Skeletal muscle satellite cell (primary cell): ENCODE measurements around the gene SPEF2.

Experiments
- H3K27me3 ChIP-seq: 2 replicates; pipeline ENCODE4 v1.7.0; 2013; ENCODE audit warnings: low read length; ENCODE audit not compliant: control insufficient read depth, insufficient read depth
- H3K36me3 ChIP-seq: 2 replicates; pipeline ENCODE4 v1.7.0; 2013; ENCODE audit warnings: mild to moderate bottlenecking, control low read depth, low read length; ENCODE audit not compliant: insufficient read depth
- H3K4me1 ChIP-seq: 2 replicates; pipeline ENCODE4 v1.7.0; 2013; ENCODE audit warnings: low read length; ENCODE audit not compliant: control insufficient read depth, insufficient read depth
- H3K4me2 ChIP-seq: 2 replicates; pipeline ENCODE4 v1.7.0; 2013; ENCODE audit warnings: mild to moderate bottlenecking, low read length
- H3K4me3 ChIP-seq: 2 replicates; pipeline ENCODE4 v1.7.0; 2013; ENCODE audit warnings: low read length
- H3K9ac ChIP-seq: 2 replicates; pipeline ENCODE4 v1.7.0; 2013; ENCODE audit warnings: mild to moderate bottlenecking, low read depth, low read length, moderate library complexity
- H3K9me3 ChIP-seq: replicated peaks from 2 replicates; pipeline ENCODE4 v1.7.0; 2013; ENCODE audit warnings: mild to moderate bottlenecking, control low read depth, low read length

SPEF2 gene

DNA sequence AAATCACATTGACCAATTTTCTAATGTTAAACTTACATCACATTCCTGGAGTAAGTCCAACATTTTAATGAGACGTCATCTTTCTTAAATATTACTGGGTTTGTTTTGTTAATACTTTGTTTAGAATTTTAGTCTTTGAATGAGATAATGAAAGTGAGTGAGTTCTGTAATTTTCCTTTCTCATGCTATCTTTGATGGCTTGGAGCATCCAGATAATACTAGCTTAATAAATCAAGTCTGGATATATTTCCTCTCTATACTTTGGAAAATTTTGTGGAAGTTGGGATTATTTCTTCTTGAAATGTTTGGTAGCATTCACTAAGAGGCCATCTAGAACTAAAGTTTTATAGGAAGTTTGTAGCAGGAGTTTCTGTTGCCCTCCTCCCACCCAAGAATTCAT lies 148.3 kb downstream of the SPEF2 start:
- H3K9ac ChIP-seq: no peak overlapping the region

DNA sequence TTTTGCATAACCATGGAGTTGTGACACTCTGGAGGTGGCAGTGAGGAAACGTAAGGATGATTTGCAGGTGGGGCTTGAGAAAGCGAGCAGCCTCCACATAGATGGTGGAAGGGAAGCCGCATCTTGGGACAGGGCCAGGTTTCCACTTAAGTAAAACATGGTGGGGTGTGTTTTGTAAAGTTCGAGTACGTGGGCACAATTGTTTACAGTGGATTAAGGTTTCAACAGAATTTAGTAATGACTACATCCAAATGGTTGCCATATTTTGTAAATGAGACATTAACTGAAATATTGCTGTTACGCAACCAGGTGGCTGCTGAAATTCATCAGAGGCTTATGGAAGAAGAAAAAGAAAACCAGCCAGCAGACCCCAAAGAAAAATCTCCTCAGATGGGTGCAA lies 153.6 kb downstream of the SPEF2 start:
- no peaks in the 10 kb centered on the region for H3K27me3 ChIP-seq
- no peak overlapping the region for H3K4me3 ChIP-seq
- peak overlapping the region; percentile 22 for H3K9ac ChIP-seq
- H3K4me1 ChIP-seq: peaks cover 30% of the 10 kb centered on the region
- no peaks in the 10 kb centered on the region for H3K9me3 ChIP-seq
- no peaks in the 10 kb centered on the region for H3K36me3 ChIP-seq
- H3K4me2 ChIP-seq: peak overlapping the region; percentile 44

More for the DNA sequence above, 148.3 kb downstream of the SPEF2 start:
- H3K9me3 ChIP-seq: no peaks in the 10 kb centered on the region
- H3K4me2 ChIP-seq: no peak overlapping the region
- H3K4me1 ChIP-seq: peaks cover 14% of the 10 kb centered on the region
- no peak overlapping the region for H3K4me3 ChIP-seq
- H3K36me3 ChIP-seq: no peaks in the 10 kb centered on the region
- no peaks in the 10 kb centered on the region for H3K27me3 ChIP-seq

DNA sequence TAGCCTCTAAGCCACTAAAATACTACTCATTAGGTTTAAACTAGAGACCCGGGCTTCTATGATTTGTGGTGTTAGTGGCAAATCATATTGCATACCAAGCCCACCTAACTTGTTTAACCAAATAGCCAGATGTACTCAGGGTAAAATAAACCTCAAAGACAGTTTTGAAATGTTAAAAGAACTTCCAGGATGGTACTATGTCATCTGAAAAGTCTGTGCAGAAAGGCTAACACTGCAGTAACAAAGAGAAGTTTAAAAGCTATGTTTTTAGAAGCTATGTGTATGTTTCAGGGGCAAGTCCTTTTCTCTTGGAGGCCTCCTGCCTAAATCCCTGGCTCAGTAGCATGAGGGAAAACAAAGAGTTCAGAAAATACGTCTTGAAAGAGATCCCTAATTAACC lies 154.2 kb downstream of the SPEF2 start:
- Histone ChIP-seq H3K27me3 (no peaks in the 10 kb centered on the region), H3K4me2 (peak overlapping the region; percentile 44)

DNA sequence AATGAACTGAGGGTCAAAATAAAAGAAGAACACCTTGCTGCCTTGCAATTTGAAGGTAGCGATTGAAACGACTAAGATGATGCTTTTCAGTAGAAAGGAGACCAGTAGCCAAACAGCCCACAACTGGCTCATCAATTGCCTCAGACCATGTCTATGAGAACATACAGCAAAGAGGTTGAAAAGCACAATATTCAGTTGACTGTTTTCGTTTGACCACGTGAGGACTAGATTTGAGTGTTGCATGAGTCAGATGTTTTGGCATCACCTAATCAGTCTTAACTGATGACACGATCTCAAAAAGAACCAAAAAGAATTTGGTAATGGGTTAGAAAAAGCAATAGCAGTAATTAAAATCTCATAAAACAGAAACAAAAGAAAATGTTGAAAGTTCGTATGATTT lies 156.3 kb downstream of the SPEF2 start:
- H3K4me1 ChIP-seq: peaks cover 39% of the 10 kb centered on the region
- no peak overlapping the region for H3K9ac ChIP-seq
- H3K4me2 ChIP-seq: no peak overlapping the region
- no peaks in the 10 kb centered on the region for H3K27me3 ChIP-seq
- H3K36me3 ChIP-seq: no peaks in the 10 kb centered on the region
- no peak overlapping the region for H3K4me3 ChIP-seq
- no peaks in the 10 kb centered on the region for H3K9me3 ChIP-seq

More for the DNA sequence above, 154.2 kb downstream of the SPEF2 start:
- Histone ChIP-seq H3K36me3 (no peaks in the 10 kb centered on the region), H3K4me3 (no peak overlapping the region), H3K4me1 (peaks cover 33% of the 10 kb centered on the region), H3K9me3 (no peaks in the 10 kb centered on the region), H3K9ac (peak overlapping the region; percentile 22)

DNA sequence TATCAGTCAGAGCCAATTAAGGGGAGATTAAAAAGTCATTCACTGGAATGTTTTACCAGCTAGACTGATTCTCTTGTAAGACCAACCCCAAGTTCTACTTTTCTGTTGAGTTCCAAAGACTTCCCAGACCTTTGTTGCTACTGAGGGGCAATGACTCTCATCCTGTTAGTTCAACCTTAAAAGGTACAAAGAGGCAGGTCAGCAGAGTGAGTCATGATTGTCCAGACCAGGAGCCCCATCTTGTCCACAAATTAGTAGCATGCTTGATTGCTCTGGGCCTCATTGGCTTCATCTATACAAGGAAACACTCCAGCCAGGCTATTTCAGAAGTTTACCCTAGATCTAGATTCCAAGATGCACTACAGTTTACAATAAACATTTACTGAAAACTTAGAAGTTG lies 159.1 kb downstream of the SPEF2 start:
- H3K4me3 ChIP-seq: no peak overlapping the region
- H3K9me3 ChIP-seq: no peaks in the 10 kb centered on the region
- H3K4me1 ChIP-seq: peaks cover 35% of the 10 kb centered on the region
- H3K9ac ChIP-seq: no peak overlapping the region
- H3K27me3 ChIP-seq: no peaks in the 10 kb centered on the region
- no peaks in the 10 kb centered on the region for H3K36me3 ChIP-seq
- no peak overlapping the region for H3K4me2 ChIP-seq

DNA sequence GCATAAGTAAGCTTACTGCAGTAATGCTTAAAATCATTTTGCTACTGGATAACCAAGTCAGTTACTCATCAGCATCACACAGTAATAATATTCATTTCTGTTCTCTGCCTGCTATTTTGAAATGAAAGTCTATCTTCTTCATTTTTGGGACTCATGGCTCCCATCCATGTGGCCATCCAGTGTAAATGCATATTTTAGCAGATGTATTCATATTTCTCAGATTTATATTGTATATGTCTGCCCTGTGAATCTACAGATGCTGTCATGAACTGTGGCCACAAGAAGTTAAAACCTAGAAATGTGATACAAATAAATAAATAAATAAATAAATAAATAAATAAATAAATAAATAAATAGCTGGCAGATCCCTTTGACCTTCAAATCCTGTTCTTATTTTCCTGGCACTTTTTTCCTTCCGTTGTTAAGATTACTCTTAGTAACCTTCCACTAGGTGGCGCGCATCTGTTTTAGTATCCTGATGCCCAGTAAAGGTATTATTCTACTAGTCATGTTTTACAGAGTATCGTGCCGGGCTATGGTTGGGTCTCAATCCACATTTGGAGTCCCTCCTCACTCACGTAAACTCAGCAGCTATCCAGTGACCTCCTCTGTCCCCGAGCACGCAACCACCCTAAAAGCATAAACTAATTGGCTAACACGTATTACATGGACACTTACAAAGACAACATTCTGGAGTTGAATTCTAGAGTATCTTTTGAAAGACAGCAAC lies 159.9 kb downstream of the SPEF2 start:
- Histone ChIP-seq H3K4me2 (no peak overlapping the region), H3K4me3 (no peak overlapping the region), H3K9me3 (no peaks in the 10 kb centered on the region), H3K27me3 (no peaks in the 10 kb centered on the region), H3K9ac (no peak overlapping the region), H3K36me3 (no peaks in the 10 kb centered on the region), H3K4me1 (peaks cover 34% of the 10 kb centered on the region)

DNA sequence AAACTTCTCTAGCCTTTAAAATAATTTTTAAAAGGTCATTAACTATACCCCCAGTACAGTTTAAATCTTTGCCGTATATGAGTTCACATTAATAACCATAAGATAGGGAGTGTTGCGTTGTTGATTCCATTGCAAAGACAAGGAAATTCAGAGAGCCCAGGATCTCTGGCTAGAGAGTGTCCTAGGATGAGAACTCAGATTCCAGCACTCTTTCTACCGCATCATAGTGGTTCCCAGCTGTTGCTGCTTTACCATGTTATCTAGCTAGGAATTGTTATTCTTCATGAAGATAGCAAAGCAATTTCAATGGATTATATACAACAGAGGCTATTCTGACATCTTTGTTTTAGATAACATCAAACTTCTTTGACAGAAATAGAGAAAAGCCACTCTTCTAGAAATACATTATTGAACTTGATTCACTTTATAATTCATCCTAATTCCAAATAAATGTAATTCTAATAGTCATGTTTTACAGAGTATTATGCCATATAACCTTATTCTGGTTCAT lies 160.7 kb downstream of the SPEF2 start:
- H3K4me3 ChIP-seq: no peak overlapping the region
- H3K4me2 ChIP-seq: no peak overlapping the region
- no peaks in the 10 kb centered on the region for H3K27me3 ChIP-seq
- no peaks in the 10 kb centered on the region for H3K36me3 ChIP-seq
- no peak overlapping the region for H3K9ac ChIP-seq
- H3K9me3 ChIP-seq: no peaks in the 10 kb centered on the region
- H3K4me1 ChIP-seq: peaks cover 34% of the 10 kb centered on the region

DNA sequence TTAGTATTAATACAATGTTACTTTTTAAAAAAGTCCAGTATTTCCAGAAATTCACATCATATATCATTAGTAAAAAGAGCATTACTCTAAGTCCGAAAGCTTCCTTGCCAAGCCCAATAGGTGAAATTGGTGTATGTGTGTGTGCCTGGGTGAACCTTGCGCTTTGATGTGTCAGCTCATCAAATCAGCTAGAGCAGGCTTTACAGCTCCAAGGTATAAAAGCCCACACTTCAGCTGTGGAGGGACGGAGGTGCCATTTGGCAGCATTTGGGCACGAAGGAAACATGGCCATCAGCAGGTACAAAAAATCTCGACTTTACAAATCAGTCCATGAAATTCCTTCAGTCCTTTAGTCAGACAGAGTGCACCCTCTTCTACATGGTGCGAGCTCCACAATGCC lies 162.6 kb downstream of the SPEF2 start:
- Histone ChIP-seq H3K9me3 (no peaks in the 10 kb centered on the region), H3K4me2 (no peak overlapping the region), H3K4me3 (no peak overlapping the region), H3K9ac (no peak overlapping the region), H3K36me3 (no peaks in the 10 kb centered on the region), H3K4me1 (peaks cover 26% of the 10 kb centered on the region), H3K27me3 (no peaks in the 10 kb centered on the region)

DNA sequence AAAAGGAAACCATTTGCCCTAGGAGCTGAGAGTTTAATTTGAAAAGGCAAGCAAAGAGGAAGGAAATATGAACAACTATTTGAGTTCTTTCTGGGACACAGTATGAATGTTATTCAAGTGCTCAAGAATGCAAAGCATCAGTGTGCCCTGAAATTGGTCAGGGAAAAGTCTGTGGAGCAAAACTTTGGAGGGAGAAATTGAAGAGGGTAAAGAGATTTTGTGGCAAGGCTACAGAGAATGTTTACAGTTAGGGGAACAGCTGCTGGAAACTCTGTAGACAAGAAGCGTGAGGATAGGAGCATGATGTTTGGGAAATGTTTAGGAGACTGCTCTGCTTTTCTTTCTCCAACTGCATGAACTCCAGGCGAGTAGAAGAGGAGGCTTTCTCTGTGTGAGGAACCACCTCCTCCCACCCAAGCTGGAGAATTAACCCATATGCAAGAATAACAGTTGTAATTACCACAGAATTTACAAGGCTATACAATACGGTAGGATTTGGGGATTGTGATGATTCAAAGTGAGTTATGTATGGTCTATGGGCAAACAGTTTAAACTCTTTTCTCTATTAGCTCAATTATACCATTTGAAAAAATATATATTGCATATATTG lies 163.6 kb downstream of the SPEF2 start:
- Histone ChIP-seq H3K4me2 (peak overlapping the region; percentile 51), H3K9ac (no peak overlapping the region), H3K27me3 (no peaks in the 10 kb centered on the region), H3K4me1 (peaks cover 26% of the 10 kb centered on the region), H3K9me3 (no peaks in the 10 kb centered on the region), H3K36me3 (no peaks in the 10 kb centered on the region), H3K4me3 (peak overlapping the region; percentile 24)

DNA sequence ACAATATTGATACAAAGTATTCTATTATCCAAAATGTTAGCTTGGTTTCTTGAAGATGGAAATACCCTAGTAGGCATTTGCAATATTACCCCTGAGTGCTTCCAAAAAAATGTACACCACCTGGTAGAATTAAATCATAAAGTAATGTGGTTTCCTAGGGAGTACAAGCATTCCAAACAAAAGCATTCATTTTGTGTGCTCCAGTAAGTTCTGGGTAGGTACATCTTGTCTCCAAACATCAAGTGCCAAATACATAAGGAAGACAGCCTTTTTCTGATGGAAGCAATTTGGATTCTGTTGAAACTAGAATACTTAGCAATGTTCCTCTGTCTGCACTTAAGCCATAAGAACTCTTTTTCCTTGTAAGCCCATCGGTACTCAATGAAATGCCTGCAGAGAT lies 165.9 kb downstream of the SPEF2 start:
- no peak overlapping the region for H3K4me3 ChIP-seq
- no peak overlapping the region for H3K9ac ChIP-seq
- no peak overlapping the region for H3K4me2 ChIP-seq
- H3K9me3 ChIP-seq: no peaks in the 10 kb centered on the region
- no peaks in the 10 kb centered on the region for H3K27me3 ChIP-seq
- H3K4me1 ChIP-seq: peaks cover 17% of the 10 kb centered on the region
- no peaks in the 10 kb centered on the region for H3K36me3 ChIP-seq

DNA sequence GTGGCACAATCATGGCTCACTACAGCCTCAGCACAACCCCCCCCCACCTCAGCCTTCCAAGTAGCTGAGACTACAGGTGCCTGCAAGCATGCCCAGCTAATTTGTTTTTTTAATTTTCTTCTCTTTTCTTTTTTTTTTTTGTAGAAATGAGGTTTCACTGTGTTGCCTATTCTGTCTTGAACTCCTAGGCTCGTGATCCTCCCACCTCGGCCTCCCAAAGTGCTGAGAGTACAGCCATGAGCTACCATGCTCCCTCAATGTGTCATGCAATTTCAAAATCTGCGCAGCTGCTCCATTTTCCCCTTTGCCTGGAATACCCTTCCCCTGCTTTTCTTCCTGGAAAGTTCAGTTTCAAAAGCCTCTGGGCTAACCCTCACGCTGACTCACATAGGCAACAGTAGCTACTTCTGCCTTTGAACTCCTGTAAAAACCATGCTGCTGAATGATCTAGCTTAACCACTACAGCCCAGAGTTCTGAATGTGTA lies 168.0 kb downstream of the SPEF2 start:
- no peaks in the 10 kb centered on the region for H3K36me3 ChIP-seq
- no peak overlapping the region for H3K4me2 ChIP-seq
- H3K9ac ChIP-seq: no peak overlapping the region
- no peaks in the 10 kb centered on the region for H3K9me3 ChIP-seq
- H3K27me3 ChIP-seq: no peaks in the 10 kb centered on the region
- peaks cover 23% of the 10 kb centered on the region for H3K4me1 ChIP-seq
- no peak overlapping the region for H3K4me3 ChIP-seq

DNA sequence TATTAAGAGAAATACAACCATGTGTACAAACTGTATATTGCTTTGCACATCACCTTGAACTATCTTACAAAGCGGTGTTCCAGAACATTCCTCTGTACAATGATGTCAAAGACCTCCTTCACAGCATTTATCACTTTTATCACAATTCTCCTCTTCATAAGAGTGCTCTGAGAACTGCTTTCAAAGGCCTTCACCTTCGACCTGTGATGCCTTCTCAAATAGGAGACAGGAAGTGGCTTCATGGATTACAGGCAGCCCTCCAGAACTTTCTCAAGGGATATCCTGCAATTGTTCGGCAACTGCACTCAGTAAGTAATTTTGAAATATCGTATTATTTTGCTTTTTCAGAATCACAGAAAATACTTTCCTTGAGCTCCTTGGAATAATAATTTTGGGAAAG lies 171.1 kb downstream of the SPEF2 start:
- Histone ChIP-seq H3K9ac (no peak overlapping the region), H3K36me3 (no peaks in the 10 kb centered on the region), H3K4me2 (no peak overlapping the region), H3K4me3 (no peak overlapping the region), H3K9me3 (no peaks in the 10 kb centered on the region), H3K4me1 (peaks cover 7% of the 10 kb centered on the region), H3K27me3 (no peaks in the 10 kb centered on the region)
